Neural progenitor cell (in vitro differentiated cells): ENCODE results near the gene POFUT2. TPM values are rescaled to one million over a fixed set of nuclear protein-coding genes. Genes with fewer than 3 reads are reported as not detected.

Experiments used
- DNase-seq: peaks from one replicate; pipeline ENCODE4 v3.0.0-alpha.2; 2016; ENCODE audit warnings: low spot score
- H2AFZ ChIP-seq: fragments of 200-600 bp; sonication (generic); replicated peaks from 2 replicates; pipeline ENCODE4 v1.6.1; 2016; ENCODE audit warnings: antibody characterized with exemption
- H3F3A ChIP-seq: fragments of 200-600 bp; sonication (generic); 2 replicates; pipeline ENCODE4 v1.6.1; 2016; ENCODE audit warnings: antibody characterized with exemption, low read depth
- H3K27ac ChIP-seq: fragments of 200-600 bp; sonication (generic); 2 replicates; pipeline ENCODE4 v1.5.1; 2016; ENCODE audit warnings: mild to moderate bottlenecking
- H3K27me3 ChIP-seq: fragments of 200-600 bp; sonication (generic); 2 replicates; pipeline ENCODE4 v1.6.1; 2016; ENCODE audit warnings: mild to moderate bottlenecking, moderate library complexity
- H3K36me3 ChIP-seq: fragments of 200-600 bp; sonication (generic); 2 replicates; pipeline ENCODE4 v1.5.1; 2016
- H3K4me1 ChIP-seq: fragments of 200-600 bp; sonication (generic); 2 replicates; pipeline ENCODE4 v1.6.1; 2016; ENCODE audit warnings: mixed run types
- H3K4me2 ChIP-seq: fragments of 200-600 bp; sonication (generic); 2 replicates; pipeline ENCODE4 v1.6.1; 2016
- H3K4me3 ChIP-seq: fragments of 200-600 bp; sonication (generic); 2 replicates; pipeline ENCODE4 v1.5.1; 2016
- H3K79me2 ChIP-seq: fragments of 200-600 bp; sonication (generic); 2 replicates; pipeline ENCODE4 v1.6.1; 2016; ENCODE audit warnings: low read depth
- H3K9ac ChIP-seq: fragments of 200-600 bp; sonication (generic); 2 replicates; pipeline ENCODE4 v1.6.1; 2016
- H3K9me3 ChIP-seq: fragments of 200-600 bp; sonication (generic); 2 replicates; pipeline ENCODE4 v1.5.1; 2016; ENCODE audit warnings: low read depth
- H4K20me1 ChIP-seq: fragments of 200-600 bp; sonication (generic); 2 replicates; pipeline ENCODE4 v1.6.1; 2016; ENCODE audit warnings: low read depth
- H3K27ac Mint-ChIP-seq: 3 replicates; pipeline ENCODE4 v1.8.0; 2021; ENCODE audit warnings: mixed read lengths
- H3K27me3 Mint-ChIP-seq: 2 replicates; pipeline ENCODE4 v1.8.0; 2022; ENCODE audit warnings: low read depth, mild to moderate bottlenecking, inconsistent platforms, moderate library complexity, mixed read lengths; ENCODE audit not compliant: insufficient read depth
- H3K36me3 Mint-ChIP-seq: 3 replicates; pipeline ENCODE4 v1.8.0; 2021; ENCODE audit warnings: mixed read lengths
- H3K4me1 Mint-ChIP-seq: 3 replicates; pipeline ENCODE4 v1.8.0; 2021; ENCODE audit warnings: mixed read lengths
- H3K4me3 Mint-ChIP-seq: 3 replicates; pipeline ENCODE4 v1.8.0; 2021; ENCODE audit warnings: mild to moderate bottlenecking, moderate library complexity, mixed read lengths
- H3K9me3 Mint-ChIP-seq: 3 replicates; pipeline ENCODE4 v1.8.0; 2020; ENCODE audit warnings: mixed read lengths
- CTCF ChIP-seq: fragments of 200-600 bp; sonication (generic); IDR thresholded peaks from 2 replicates; pipeline ENCODE4 v1.5.1; 2017; ENCODE audit warnings: antibody characterized with exemption, mild to moderate bottlenecking
- EZH2 ChIP-seq: fragments of 200-600 bp; sonication (generic); IDR thresholded peaks from 2 replicates; pipeline ENCODE4 v1.6.1; 2017; ENCODE audit warnings: antibody characterized with exemption, mild to moderate bottlenecking, moderate library complexity
- EZH2phosphoT487 ChIP-seq: fragments of 200-600 bp; sonication (generic); IDR thresholded peaks from 2 replicates; pipeline ENCODE4 v1.6.1; 2017; ENCODE audit warnings: antibody characterized with exemption
- total RNA-seq: library from RNA; depleted of rRNA; stranded (reverse); fragments of >200 nt; gene quantifications from 2 replicates; pipeline ENCODE4 v1.2.3, GENCODE V29; 2015; ENCODE audit warnings: low replicate concordance

POFUT2 gene
- total RNA-seq, 1 donor from 2014 or later, result 28.5 TPM

GRCh38 chr21:45293726-45294401 lies 6.2 kb upstream of the POFUT2 start:
- H3K9me3 Mint-ChIP-seq, result peaks cover 16% of the 10 kb centered on the region
- peaks cover 21% of the 10 kb centered on the region for H3K4me1 ChIP-seq
- no peaks in the 10 kb centered on the region for H3K36me3 ChIP-seq
- H3K27ac Mint-ChIP-seq, result no peak overlapping the region
- H3K27ac ChIP-seq, result no peak overlapping the region
- H3K4me1 Mint-ChIP-seq, result peaks cover 53% of the 10 kb centered on the region
- H3K79me2 ChIP-seq, result peaks cover 9% of the 10 kb centered on the region
- no peaks in the 10 kb centered on the region for H3K27me3 ChIP-seq
- H3K9ac ChIP-seq, result no peak overlapping the region
- H3K4me3 Mint-ChIP-seq, result no peak overlapping the region
- no peak overlapping the region for H2AFZ ChIP-seq
- no peak for DNase-seq
- peaks cover 6% of the 10 kb centered on the region for H3K36me3 Mint-ChIP-seq
- H3K4me3 ChIP-seq, result no peak overlapping the region
- peaks cover 5% of the 10 kb centered on the region for H3K27me3 Mint-ChIP-seq
- TF ChIP-seq CTCF (no peak), EZH2phosphoT487 (no peak), EZH2 (no peak)
- no peaks in the 10 kb centered on the region for H3K9me3 ChIP-seq
- peaks cover 12% of the 10 kb centered on the region for H3F3A ChIP-seq
- H4K20me1 ChIP-seq, result peaks cover 8% of the 10 kb centered on the region
- H3K4me2 ChIP-seq, result peak overlapping the region; percentile 15

GRCh38 chr21:45293220-45293725 lies 5.6 kb upstream of the POFUT2 start:
- Mint-ChIP-seq H3K27me3 (peaks cover 5% of the 10 kb centered on the region), H3K4me1 (peaks cover 53% of the 10 kb centered on the region), H3K9me3 (peaks cover 16% of the 10 kb centered on the region), H3K36me3 (peaks cover 6% of the 10 kb centered on the region), H3K27ac (no peak overlapping the region), H3K4me3 (peak overlapping the region; percentile 21)
- Histone ChIP-seq H3K27ac (no peak overlapping the region), H3K9ac (no peak overlapping the region), H3K4me3 (no peak overlapping the region), H3K9me3 (no peaks in the 10 kb centered on the region), H3K27me3 (no peaks in the 10 kb centered on the region), H2AFZ (no peak overlapping the region), H3K4me2 (no peak overlapping the region), H3K79me2 (peaks cover 14% of the 10 kb centered on the region), H3K4me1 (peaks cover 21% of the 10 kb centered on the region), H3F3A (peaks cover 13% of the 10 kb centered on the region), H3K36me3 (no peaks in the 10 kb centered on the region), H4K20me1 (peaks cover 11% of the 10 kb centered on the region)
- TF ChIP-seq EZH2phosphoT487 (no peak), EZH2 (no peak), CTCF (no peak)
- DNase-seq, result no peak

- Histone ChIP-seq H3K27me3 (no peaks in the 10 kb centered on the region), H3K9ac (no peak overlapping the region), H3K79me2 (peaks cover 14% of the 10 kb centered on the region), H3K4me3 (no peak overlapping the region), H3K4me1 (peaks cover 21% of the 10 kb centered on the region), H3F3A (peaks cover 14% of the 10 kb centered on the region), H4K20me1 (peaks cover 11% of the 10 kb centered on the region), H3K4me2 (peak overlapping the region; percentile 39), H3K9me3 (no peaks in the 10 kb centered on the region), H2AFZ (no peak overlapping the region), H3K36me3 (no peaks in the 10 kb centered on the region), H3K27ac (no peak overlapping the region)
- Mint-ChIP-seq H3K9me3 (peaks cover 13% of the 10 kb centered on the region), H3K4me1 (peaks cover 53% of the 10 kb centered on the region), H3K27me3 (peaks cover 5% of the 10 kb centered on the region), H3K36me3 (peaks cover 6% of the 10 kb centered on the region), H3K27ac (no peak overlapping the region), H3K4me3 (no peak overlapping the region)
- TF ChIP-seq CTCF (peak; percentile 97), EZH2phosphoT487 (no peak)
- peak; percentile 94 for DNase-seq
Observed at GRCh38 chr21:45292399-45293219, 4.9 kb upstream of the POFUT2 start.
